Measurements from ENCODE around the gene NDUFB10. TPM values are rescaled to one million over a fixed set of nuclear protein-coding genes. Genes with fewer than 3 reads are reported as not detected.
"Not testable (repeated sequence)": the region's sequence is repeated elsewhere in the genome, so short reads cannot be mapped to it uniquely, and the experiment has no call there.

Gene NDUFB10
- total and polyA plus RNA-seq, 2 donors from 2014 or later: 123 to 432 TPM

- peak in 1 of 5 donors; percentile 64 for DNase-seq
- peaks cover 0 to 6% (median 6%) of the 10 kb centered on the region in 3 donors for H3K36me3 ChIP-seq (ENCODE audit: control insufficient read depth in 2 of 3, insufficient read depth in 3 of 3, low read length in 3 of 3)
- H3K9ac ChIP-seq (ENCODE audit: low read length in 3 of 3): peak overlapping the region in 1 of 3 donors; percentile 91
- FAIRE-seq: no peak
- intact Hi-C loops (cut with DNase I): no loop called here
- no peak overlapping the region for H3K27ac ChIP-seq (ENCODE audit: low read depth in 2 of 2, low read length in 2 of 2)
- no peaks in the 10 kb centered on the region for H3K27me3 ChIP-seq (ENCODE audit: control insufficient read depth, insufficient read depth, low read length)
- peak overlapping the region; percentile 24 to 81 (median 39) for H3K4me3 ChIP-seq (ENCODE audit: low read length in 3 of 3)
- peaks cover 0 to 12% (median 12%) of the 10 kb centered on the region in 3 donors for H3K4me1 ChIP-seq (ENCODE audit: control insufficient read depth in 2 of 3, insufficient read depth in 2 of 3, low read depth in 1 of 3, low read length in 3 of 3)
- H3K9me3 ChIP-seq (ENCODE audit: control insufficient read depth in 2 of 3, insufficient read depth in 1 of 3, low read length in 3 of 3): no peaks in the 10 kb centered on the region
- TF ChIP-seq CTCF (IDR thresholded peaks at IDR 0.05; ENCODE audit: borderline replicate concordance, extremely low read depth, insufficient read depth): no peak
These were observed 546 bp upstream of the NDUFB10 start for GRCh38 chr16:1958715-1959268.

- TF ChIP-seq CTCF (IDR thresholded peaks at IDR 0.05; ENCODE audit: borderline replicate concordance, extremely low read depth, insufficient read depth): no peak
- Histone ChIP-seq H3K4me3 (ENCODE audit: low read length in 3 of 3) (peak overlapping the region in 2 of 3 donors; percentile 29 to 81), H3K9me3 (ENCODE audit: control insufficient read depth in 2 of 3, insufficient read depth in 1 of 3, low read length in 3 of 3) (no peaks in the 10 kb centered on the region), H3K36me3 (ENCODE audit: control insufficient read depth in 2 of 3, insufficient read depth in 3 of 3, low read length in 3 of 3) (peaks cover 0 to 6% (median 6%) of the 10 kb centered on the region in 3 donors), H3K27ac (ENCODE audit: low read depth in 2 of 2, low read length in 2 of 2) (no peak overlapping the region), H3K4me1 (ENCODE audit: control insufficient read depth in 2 of 3, insufficient read depth in 2 of 3, low read depth in 1 of 3, low read length in 3 of 3) (peaks cover 0 to 21% (median 20%) of the 10 kb centered on the region in 3 donors), H3K27me3 (ENCODE audit: control insufficient read depth, insufficient read depth, low read length) (no peaks in the 10 kb centered on the region), H3K9ac (ENCODE audit: low read length in 3 of 3) (peak overlapping the region in 2 of 3 donors; percentile 16 to 91)
- peak in 1 of 5 donors; percentile 7 for DNase-seq
- intact Hi-C loops (cut with DNase I): no loop called here
- no peak for FAIRE-seq
These were observed 1.6 kb downstream of the NDUFB10 start for GRCh38 chr16:1960665-1961630.

GRCh38 chr16:1961651-1962067 is 2.3 kb downstream of the NDUFB10 start:
- H3K9ac ChIP-seq (ENCODE audit: low read length in 3 of 3): no peak overlapping the region
- no peak overlapping the region for H3K4me3 ChIP-seq (ENCODE audit: low read length in 3 of 3)
- no peaks in the 10 kb centered on the region for H3K9me3 ChIP-seq (ENCODE audit: control insufficient read depth in 2 of 3, insufficient read depth in 1 of 3, low read length in 3 of 3)
- DNase-seq (no peak), FAIRE-seq (no peak)
- H3K27ac ChIP-seq (ENCODE audit: low read depth in 2 of 2, low read length in 2 of 2): no peak overlapping the region
- TF ChIP-seq CTCF (IDR thresholded peaks at IDR 0.05; ENCODE audit: borderline replicate concordance, extremely low read depth, insufficient read depth): no peak
- peaks cover 0 to 21% (median 20%) of the 10 kb centered on the region in 3 donors for H3K4me1 ChIP-seq (ENCODE audit: control insufficient read depth in 2 of 3, insufficient read depth in 2 of 3, low read depth in 1 of 3, low read length in 3 of 3)
- no peaks in the 10 kb centered on the region for H3K27me3 ChIP-seq (ENCODE audit: control insufficient read depth, insufficient read depth, low read length)
- intact Hi-C loops (cut with DNase I): no loop called here
- peaks cover 0 to 6% (median 6%) of the 10 kb centered on the region in 3 donors for H3K36me3 ChIP-seq (ENCODE audit: control insufficient read depth in 2 of 3, insufficient read depth in 3 of 3, low read length in 3 of 3)

- H3K27me3 ChIP-seq (ENCODE audit: control insufficient read depth, insufficient read depth, low read length); H3K36me3 ChIP-seq (ENCODE audit: control insufficient read depth in 2 of 3, insufficient read depth in 3 of 3, low read length in 3 of 3); H3K9ac ChIP-seq (ENCODE audit: low read length in 3 of 3); DNase-seq; intact Hi-C loops (cut with DNase I); H3K4me3 ChIP-seq (ENCODE audit: low read length in 3 of 3); H3K9me3 ChIP-seq (ENCODE audit: control insufficient read depth in 2 of 3, insufficient read depth in 1 of 3, low read length in 3 of 3); H3K27ac ChIP-seq (ENCODE audit: low read depth in 2 of 2, low read length in 2 of 2); FAIRE-seq: not testable (repeated sequence)
- H3K4me1 ChIP-seq (ENCODE audit: control insufficient read depth in 2 of 3, insufficient read depth in 2 of 3, low read depth in 1 of 3, low read length in 3 of 3): peaks cover 0 to 21% (median 20%) of the 10 kb centered on the region in 3 donors
These were observed 3.1 kb downstream of the NDUFB10 start for GRCh38 chr16:1962161-1963153.
